Astrocyte of the hippocampus (primary cell): ENCODE measurements around the gene TAAR9.

Experiments used
- DNase-seq: peaks from one replicate; pipeline ENCODE4 v3.0.0; 2011; ENCODE audit warnings: low read depth, low spot score

Gene TAAR9

GRCh38 chr6:132587424-132587823, 49.3 kb downstream of the TAAR9 start:
- no peak for DNase-seq
